NCI-H1092 treated with DMSO at 0.1 percent for 48 hours (cell line): ENCODE results near the gene MC1R.
"Not testable (repeated sequence)": the region's sequence is repeated elsewhere in the genome, so short reads cannot be mapped to it uniquely, and the experiment has no call there.

Experiments used
- DNase-seq: peaks from one replicate; lab custom pipeline; 2025; lab: John Stamatoyannopoulos, UW

The MC1R gene

DNA sequence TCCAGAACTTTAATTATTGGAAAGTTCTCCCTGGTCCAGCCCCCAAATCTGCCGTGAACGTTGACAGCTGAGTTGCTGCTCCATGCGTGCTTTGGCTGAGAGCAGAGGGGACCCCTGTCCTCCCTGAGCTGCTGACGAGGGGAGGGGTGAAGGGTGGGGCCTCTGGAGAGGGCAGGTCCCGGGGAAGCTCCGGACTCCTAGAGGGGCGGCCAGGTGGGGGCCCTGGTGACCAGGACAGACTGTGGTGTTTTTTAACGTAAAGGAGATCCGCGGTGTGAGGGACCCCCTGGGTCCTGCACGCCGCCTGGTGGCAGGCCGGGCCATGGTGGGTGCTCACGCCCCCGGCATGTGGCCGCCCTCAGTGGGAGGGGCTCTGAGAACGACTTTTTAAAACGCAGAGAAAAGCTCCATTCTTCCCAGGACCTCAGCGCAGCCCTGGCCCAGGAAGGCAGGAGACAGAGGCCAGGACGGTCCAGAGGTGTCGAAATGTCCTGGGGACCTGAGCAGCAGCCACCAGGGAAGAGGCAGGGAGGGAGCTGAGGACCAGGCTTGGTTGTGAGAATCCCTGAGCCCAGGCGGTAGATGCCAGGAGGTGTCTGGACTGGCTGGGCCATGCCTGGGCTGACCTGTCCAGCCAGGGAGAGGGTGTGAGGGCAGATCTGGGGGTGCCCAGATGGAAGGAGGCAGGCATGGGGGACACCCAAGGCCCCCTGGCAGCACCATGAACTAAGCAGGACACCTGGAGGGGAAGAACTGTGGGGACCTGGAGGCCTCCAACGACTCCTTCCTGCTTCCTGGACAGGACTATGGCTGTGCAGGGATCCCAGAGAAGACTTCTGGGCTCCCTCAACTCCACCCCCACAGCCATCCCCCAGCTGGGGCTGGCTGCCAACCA lies at the start of gene MC1R:
MC1R (plus strand) TSS at position 410 of the 895 bp plus-strand sequence; CDS start at position 807, 397 bp downstream.
- DNase-seq, result peak; percentile 12

DNA sequence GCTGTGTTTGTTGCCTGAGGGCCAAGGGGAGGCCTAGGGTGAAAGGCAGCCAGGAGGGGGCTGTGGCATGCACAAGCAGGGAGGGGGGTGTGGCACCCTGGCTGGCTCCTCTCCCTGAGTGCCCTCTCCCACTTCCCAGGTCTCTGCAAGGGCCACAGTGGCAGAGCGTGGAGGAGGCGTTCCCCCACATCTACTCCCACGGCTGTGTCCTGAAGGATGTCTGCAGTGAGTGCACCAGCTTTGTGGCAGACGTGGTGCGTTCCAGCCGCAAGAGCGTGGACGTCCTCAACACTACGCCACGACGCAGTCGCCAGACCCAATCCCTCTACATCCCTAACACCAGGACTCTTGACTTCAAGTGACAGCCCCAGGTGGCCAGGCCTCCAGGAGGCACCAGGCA lies 48.8 kb upstream of the MC1R start:
- no peak for DNase-seq

DNA sequence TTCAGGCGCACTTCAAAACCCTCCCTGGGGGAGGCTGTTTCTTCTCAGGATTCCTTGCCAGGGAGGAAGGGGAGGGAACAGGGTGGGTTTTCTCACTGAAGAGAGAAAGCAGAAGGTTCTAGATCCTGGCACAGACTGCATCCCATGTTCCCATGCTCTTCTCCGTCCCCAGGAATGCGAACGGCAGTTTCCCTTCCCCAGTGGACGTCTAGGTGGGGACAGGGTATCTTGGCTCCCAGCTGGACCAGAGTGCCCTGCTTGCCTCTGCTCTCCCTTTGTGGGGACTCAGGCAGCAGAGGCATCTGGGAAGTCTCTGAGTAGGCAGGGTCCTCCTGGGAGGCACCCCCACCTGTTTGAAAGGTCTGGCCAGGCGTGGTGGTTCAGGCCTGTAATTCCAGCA lies 48.2 kb upstream of the MC1R start:
- DNase-seq, result no peak

DNA sequence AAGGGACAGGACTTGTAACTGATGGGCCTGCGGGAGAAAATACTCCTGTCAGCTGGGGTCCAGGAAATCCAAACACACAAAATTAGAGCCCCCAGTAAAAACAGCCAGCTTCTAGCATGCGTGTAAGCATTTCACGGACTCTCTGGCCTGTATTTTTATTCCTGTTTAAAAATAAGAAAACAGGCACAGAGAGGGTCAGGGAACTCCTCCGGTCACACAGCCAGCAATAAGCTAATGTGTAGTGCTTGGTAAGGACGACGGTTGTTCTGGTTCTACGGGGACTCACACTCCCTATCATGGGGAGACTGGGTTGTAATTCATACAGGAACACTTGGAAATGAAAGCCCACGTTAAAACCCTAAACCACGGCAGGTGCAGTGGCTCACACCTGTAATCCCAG lies 46.8 kb upstream of the MC1R start:
- no peak for DNase-seq

DNA sequence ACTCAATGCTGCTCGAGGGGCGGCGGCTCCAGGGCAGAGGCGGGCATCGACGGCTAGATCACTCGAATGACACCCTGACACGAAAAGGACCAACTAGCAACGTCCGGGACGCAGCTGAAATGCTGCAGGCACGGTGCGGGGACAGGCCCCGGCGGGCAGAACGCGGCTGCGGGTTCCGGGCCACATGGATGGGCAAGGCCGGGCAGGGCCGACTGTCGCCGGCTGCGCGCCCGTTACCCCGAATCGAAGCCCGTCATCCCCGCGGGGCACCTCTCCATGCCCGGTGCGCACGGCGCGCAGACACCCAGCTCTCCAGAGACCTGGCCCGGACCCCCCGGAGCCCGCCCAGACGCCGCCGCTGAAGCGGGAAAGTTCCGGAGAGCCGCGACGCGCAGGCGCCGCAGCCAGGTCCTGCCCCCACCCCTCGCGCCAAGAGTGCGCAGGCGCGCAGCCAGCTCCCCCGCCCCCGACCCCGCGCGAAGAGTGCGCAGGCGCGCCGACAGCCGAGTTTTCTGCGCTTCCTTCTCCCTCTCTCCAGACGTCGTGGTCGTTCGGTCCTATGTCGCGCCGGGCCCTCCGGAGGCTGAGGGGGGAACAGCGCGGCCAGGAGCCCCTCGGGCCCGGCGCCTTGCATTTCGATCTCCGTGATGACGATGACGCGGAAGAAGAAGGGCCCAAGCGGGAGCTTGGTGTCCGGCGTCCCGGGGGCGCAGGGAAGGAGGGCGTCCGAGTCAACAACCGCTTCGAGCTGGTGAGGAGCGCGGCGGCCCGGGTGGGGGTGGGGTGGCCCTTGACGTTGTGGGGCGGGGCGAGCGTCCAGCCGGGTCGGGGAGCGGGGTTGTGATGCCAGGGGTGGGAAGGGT lies 45.3 kb upstream of the MC1R start, which contains the start of gene TCF25:
TCF25 (plus strand) TSS at position 484 of the 863 bp plus-strand sequence; CDS start at position 560, 76 bp downstream.
- peak; percentile 87 for DNase-seq

DNA sequence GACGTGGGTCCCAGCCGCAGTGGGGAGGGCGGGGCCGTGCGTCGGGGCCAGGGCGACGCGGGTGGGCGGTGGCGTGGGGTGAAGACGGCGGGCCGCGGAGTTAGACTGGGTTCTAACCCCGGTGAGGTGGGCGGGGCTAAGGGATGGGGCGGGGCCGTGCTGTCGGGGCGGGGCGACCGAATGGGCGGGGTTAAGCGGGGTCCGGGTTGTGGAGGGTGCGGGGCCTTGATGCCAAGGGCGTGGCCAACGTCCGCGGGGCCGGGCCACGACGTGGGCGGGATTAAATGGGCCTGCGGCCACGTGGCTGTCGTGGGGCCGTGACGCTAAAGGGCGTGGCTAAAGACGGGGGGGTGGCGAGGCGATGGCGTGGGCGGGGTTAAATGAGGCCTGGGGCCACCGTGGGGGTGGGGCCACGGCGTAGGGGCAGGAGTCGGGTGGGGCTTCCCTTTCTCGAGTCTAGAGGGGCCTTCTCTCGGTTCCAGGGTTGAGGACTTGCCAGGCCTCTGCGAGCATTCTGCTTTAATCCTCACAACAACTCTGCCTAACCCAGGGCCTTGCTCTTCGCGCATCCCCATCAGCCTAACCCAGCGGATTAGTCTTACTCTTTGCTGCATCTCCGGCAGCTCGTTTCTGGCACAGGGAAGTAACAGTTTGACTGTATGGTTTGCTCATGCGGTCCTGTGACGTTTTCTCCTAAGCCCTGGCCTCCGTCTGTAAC lies 44.5 kb upstream of the MC1R start:
- DNase-seq, result peak; percentile 85

DNA sequence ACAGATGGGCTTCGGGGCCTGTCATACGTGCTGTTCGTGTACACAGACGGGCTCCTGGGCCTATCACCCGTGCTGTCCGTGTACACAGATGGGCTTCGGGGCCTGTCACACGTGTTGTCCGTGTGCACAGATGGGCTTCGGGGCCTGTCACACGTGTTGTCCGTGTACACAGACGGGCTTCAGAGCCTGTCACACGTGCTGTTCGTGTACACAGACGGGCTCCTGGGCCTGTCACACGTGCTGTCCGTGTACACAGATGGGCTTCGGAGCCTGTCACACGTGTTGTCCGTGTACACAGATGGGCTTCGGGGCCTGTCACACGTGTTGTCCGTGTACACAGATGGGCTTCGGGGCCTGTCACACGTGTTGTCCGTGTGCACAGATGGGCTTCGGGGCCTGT lies 39.5 kb upstream of the MC1R start:
- not testable (repeated sequence) for DNase-seq

DNA sequence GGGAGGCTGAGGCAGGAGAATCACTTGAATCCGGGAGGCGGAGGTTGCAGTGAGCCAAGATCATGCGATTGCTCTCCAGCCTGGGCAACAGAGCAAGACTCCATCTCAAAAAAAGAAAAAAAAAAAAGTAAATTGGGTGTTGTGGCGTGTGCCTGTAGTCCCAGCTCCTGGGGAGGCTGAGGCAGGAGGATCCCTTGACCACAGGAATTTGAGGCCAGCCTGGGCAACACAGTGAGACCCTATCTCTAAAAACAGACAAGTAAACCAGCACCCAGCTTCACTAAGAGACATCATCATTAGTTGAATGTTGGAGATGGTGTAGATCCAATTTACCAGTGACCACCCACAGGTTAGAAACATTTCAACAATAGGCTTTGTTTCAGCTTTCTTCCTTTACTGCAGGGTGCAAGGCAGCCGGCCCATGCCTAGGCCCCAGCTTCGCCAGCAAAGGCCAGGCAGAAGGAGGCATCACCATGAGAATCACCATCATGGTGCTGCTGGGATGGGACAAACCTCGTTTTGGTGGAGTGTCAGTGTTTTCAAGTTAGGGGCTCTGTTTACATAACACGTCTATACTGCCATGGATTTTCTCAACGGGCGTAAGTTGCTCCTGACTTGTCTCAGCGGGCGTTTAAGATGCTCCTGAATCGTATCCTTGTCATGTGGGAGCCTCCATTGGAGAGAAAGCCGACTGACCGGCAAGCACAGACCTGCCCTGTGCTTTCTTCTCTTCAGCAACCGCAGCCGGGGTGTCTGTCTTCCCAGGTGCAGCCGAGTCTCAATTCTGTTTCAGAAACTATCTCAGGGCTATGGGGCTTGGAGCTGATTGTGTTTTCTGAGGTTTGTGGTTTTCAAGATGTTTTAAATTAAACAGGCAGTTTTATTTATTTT lies 37.9 kb upstream of the MC1R start:
- DNase-seq, result no peak

DNA sequence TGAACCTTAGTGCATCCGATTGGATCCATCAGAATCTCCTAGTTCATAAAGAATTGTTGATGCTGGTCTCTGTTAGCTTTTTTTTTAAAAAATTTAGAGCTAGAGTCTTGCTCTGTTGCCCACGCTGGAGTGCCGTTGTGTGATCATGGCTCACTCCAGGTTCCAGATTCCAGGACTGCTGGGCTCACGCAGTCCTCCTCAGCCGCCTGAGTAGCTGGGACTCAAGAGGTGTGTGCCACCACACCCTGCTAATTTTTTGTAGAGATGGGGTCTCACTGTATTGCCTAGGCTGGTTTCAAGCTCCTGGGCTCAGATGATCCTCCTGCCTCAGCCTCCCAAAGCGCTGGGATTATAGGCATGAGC lies 37.3 kb upstream of the MC1R start:
- no peak for DNase-seq

DNA sequence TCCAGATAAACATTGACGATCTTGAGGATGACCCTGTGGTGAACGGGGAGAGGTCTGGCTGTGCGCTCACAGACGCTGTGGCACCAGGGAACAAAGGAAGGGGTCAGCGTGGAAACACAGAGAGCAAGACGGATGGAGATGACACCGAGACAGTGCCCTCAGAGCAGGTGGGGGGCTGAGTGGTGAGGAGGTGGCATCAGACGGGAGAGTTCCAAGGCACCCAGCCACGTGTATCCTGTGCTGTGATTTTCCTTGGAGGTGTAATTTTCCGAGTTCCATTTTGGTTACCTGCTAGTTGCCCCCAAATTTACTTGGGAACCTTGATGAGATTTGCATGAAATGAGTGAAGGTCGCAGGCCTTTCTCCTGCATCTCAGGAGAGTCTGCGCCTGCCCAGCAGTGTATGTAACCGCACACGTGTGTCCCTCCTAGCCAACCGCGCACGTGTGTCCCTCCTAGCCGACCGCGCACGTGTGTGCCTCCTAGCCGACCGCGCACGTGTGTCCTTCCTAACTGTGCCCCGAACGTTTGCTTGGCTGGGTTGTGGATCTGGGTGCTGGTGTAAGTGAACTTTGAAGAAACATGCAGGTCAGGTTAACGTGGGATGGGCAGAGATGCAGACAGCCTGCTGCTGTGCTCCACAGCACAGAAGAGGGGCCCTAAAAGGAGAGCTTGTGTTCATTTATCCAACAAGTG lies 35.2 kb upstream of the MC1R start:
- DNase-seq, result no peak

DNA sequence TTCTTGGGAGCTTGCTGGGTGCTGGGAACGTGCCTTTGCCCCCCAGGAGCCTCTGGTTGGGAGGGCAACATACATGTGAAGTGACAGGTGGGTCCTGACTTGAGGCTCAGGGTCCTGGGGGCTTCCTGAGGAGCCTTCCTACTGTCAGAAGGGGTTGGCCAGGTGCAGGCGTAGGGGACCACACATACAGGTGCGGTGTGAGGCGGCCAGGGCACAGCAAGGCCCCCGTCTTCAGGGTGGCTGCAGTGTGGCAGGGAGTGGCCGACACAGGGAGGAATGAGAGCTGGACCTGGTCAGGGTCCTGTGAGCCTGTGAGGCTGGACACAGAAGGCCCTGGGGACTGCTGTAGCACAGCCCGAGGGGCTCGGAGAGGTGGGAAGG lies 34.6 kb upstream of the MC1R start:
- DNase-seq, result no peak

DNA sequence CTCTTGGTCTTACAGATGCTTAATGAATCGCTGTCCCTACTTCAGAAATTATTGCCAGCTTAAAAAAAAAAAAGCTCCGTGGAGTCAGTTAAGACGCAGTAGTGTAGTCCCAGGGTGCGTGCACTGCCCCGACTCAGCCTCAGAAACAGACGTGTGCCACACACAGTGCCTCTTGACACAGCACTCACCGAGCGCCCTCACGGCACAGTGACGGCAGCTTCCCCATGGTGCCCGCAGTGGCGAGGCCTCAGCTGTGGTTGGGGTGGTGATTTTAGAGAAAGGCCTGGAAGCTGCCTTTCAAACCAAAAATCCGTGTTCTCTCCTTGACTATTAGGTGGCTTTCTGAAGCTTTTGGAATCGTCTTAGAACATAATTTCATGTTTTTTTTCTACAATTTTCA lies 31.4 kb upstream of the MC1R start:
- DNase-seq, result no peak

DNA sequence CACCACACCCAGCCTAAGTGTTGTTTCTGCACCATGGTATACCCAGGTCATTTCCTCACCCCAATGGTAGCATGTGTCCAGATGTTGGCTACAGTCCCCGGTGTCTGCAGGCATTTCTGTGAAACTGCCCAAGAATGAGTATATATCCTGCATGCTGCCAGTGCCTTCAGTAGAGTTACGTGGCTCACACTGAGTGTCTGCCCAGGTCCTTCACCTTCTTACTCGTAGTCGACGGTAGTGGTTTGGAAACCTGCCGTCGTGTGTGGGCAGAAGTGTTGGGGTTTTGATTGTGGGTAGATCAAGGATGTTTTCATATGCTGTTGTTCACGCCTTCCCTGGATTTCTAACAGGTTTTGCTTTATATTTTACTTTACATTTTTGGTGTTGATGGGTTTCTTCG lies 28.5 kb upstream of the MC1R start:
- DNase-seq, result no peak

DNA sequence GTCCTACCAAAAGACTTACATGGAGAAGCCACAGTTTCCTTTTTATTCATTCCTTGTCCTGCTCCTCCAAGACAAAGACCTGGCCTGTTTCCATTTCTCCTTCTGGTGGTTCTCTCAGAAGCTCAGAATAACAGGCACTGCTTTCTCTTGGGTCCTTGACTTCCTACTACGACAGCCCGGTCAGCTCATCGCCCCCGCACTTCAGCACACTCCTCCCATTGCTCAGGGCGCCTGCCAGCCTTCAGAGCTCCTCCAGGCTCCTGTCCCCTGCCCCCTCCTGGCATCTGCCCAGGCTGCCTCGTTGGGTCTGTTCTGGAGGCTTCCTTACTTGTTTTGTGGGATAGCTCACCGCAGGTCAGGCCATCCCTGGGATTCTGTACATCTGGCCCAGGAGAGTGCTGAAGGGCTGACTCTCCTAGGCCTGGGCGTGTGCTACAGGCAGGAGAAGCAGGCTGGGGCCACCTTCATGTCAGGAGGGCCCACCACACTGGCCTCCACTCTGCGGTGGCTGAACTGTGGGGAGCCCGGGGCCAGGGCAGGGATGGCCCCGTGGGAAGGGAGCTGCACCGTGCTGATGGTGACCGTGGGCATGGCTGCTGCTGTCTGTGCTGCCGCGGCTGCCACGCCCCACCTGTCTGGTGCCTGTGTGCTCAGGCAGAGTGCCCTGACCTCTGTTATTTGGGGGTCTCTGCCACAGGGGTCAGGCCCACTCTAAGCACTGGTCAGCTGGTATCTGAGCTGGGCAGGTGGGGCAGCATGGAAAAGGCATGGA lies 27.6 kb upstream of the MC1R start:
- DNase-seq, result no peak

DNA sequence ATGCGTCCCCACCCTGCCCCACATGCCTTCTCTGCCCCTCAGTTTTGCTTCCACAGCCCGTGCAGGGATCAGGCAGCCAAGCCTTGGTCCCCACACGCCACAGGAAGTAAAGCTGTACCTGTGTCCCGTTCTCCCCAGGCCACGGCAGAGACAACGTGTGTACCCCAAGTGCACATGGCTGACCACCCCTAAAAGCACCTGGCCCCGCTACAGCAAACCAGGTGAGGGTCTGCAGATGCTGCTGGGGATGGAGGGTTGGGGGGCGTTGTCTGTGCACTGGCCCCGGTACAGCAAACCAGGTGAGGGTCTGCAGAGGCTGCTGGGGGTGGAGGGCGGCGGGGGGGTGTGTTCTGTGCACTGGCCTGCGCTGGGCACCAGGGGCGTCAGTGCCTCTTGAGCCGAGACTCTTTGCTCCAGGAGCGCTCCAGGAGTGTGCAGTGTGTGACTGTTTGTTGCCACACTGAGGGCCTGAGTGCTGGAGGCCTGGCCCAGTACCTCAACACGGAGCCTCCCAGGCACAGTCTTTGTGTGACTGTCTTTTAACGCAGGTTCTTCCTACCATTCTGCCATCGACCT lies 26.5 kb upstream of the MC1R start:
- no peak for DNase-seq

DNA sequence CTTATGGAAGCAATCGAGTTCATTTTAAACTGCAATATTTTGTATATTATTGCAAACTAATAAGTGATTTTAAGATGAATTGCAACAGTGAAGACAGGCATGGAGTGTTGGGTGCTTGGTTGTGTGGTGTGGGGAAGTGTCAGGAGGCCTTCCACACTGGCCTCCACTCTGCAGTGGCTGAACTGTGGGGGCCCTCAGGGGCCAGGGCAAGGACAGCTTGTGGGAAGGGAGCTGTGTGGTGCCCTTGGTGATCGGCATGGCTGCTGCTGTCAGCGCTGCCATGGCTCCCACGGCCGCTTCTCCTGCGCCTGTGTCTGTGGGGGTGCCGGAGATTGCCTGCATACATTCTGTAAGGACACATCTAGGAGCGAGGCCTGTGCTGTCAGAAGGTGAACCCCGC lies 26.0 kb upstream of the MC1R start:
- no peak for DNase-seq

DNA sequence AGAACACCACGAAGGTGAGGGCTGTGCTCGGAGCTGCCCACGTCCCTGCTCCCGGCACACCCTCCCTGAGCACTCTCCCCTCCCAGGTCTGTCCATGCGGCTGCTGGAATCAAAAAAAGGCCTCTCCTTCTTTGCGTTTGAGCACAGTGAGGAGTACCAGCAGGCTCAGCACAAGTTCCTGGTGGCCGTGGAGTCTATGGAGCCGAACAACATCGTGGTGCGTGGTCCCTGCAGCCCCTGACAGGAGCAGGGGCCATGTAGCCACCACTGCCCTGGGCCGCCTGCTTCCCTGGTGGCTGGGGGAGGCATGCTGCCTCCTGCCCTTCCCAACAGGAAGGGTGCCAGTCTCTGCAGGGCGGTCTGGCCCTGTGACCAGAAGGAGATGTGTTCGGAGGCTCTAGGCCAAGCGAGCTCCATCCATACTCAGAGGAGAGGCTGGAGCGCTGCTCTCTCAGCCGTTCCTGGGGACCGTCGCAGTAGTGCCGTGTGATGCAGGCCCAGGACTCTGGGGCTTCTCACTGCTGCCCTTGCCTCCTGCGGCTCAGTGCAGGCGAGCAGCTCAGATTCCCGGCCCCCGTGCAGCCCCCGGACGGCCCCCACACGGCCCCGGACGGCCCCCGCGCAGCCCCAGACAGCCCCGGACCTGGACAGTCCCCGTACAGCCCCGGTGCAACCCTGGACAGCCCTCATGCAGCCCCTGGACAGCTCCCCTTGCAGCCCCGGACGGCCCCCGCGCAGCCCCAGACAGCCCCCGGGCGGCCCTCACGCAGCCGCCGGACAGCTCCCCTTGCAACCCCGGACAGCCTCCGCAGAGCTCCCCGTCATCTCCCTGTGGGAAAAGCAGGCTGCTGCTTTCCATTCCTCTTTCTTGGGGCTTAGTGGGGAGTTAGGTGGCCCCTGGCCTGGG lies 24.8 kb upstream of the MC1R start:
- DNase-seq, result no peak

DNA sequence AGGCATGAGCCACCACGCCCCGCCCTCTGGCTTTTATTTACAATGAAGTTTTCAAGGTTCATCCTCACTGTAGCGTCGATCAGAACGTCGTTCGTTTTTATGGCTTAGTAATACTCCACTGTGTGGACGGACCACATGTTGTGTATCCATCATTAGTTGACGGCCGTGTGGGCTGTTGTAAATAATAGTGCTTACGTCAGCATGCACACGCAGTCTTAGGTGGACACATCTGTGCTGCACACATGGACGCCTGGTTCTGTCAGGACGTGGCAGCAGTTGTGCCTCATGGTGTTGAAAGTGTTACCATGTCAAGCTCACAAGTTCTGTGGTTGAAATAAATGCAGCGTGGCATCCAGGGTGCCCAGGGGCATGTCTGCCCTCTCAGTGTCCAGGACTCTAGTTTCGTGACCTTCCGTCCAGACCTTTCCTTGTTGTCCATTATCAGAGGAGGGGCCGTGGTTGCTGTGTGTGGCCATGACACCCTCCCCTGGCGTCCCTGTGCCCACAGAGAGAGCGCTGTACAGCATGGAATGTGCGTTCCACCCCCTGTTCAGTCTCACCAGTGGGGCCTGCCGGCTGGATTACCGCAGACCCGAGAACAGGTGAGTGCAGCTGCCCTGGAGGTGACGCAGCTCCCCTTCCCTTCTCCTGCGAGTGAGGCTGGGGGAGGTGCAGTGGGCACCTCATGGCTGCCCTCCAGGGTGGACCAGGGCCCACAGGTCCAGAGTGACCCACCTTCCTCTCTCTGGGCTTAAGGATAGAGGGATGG lies 23.0 kb upstream of the MC1R start:
- no peak for DNase-seq
